IMR-90 (cell line): ENCODE data around the gene NKAIN2. TPM values are rescaled to one million over a fixed set of nuclear protein-coding genes. Genes with fewer than 3 reads are reported as not detected.

Experiments used
- ATAC-seq: fragments of 200-7000 bp; cut with Tn5 transposase; 2 replicates; pipeline ENCODE4 v1.9.1; 2020; ENCODE audit warnings: low read depth, mild to moderate bottlenecking, moderate library complexity
- BruUV-seq: library from RNA; stranded (reverse); fragments of 400-500 nt; replicated peaks from 2 replicates; lab custom pipeline; 2021; lab: Mats Ljungman, UMichigan
- CTCF ChIA-PET: fragments of 300-600 bp; formaldehyde crosslinking; extraction: SDS; loops from one replicate; lab custom pipeline; 2021; ENCODE audit warnings: antibody characterized with exemption; lab: Yijun Ruan, JAX
- POLR2A ChIA-PET: fragments of 300-600 bp; sonication (Branson Sonifier 250); formaldehyde crosslinking; loops from one replicate; lab custom pipeline; 2022; ENCODE audit warnings: antibody characterized with exemption; ENCODE audit not compliant: unreplicated experiment; lab: Charles Lee
- DNase-seq: peaks from one replicate; pipeline ENCODE4 v3.0.0; 2013
- H2AFZ ChIP-seq: replicated peaks from 2 replicates; pipeline ENCODE3; 2013; ENCODE audit warnings: low read length, mild to moderate bottlenecking; ENCODE audit not compliant: poor library complexity
- H2AK5ac ChIP-seq: 2 replicates; pipeline ENCODE4 v1.6.1; 2013; ENCODE audit warnings: low read depth, low read length, inconsistent platforms
- H2AK9ac ChIP-seq: replicated peaks from 2 replicates; pipeline ENCODE3; 2013; ENCODE audit warnings: mild to moderate bottlenecking, low read depth, low read length, moderate library complexity; ENCODE audit not compliant: poor library complexity
- H2BK120ac ChIP-seq: 2 replicates; pipeline ENCODE4 v1.6.1; 2013; ENCODE audit warnings: low read depth, low read length, inconsistent platforms
- H2BK15ac ChIP-seq: 3 replicates; pipeline ENCODE4 v1.6.1; 2013; ENCODE audit warnings: low read depth, low read length, inconsistent platforms
- H2BK20ac ChIP-seq: 2 replicates; pipeline ENCODE4 v1.6.1; 2013; ENCODE audit warnings: low read depth, mild to moderate bottlenecking, inconsistent platforms, low read length, moderate library complexity
- H2BK5ac ChIP-seq: 2 replicates; pipeline ENCODE4 v1.6.1; 2013; ENCODE audit warnings: mild to moderate bottlenecking, low read depth, low read length, inconsistent platforms; ENCODE audit not compliant: poor library complexity, severe bottlenecking
- H3K14ac ChIP-seq: replicated peaks from 2 replicates; pipeline ENCODE4 v1.6.1; 2013; ENCODE audit warnings: low read depth, low read length, inconsistent platforms
- H3K18ac ChIP-seq: 2 replicates; pipeline ENCODE4 v1.6.1; 2013; ENCODE audit warnings: low read depth, low read length, control low read depth
- H3K23ac ChIP-seq: 2 replicates; pipeline ENCODE4 v1.6.1; 2013; ENCODE audit warnings: low read depth, low read length, inconsistent platforms
- H3K27ac ChIP-seq: 2 replicates; pipeline ENCODE4 v1.5.1; 2013; ENCODE audit warnings: mild to moderate bottlenecking, control low read depth, low read length; ENCODE audit not compliant: insufficient read depth
- H3K27me3 ChIP-seq: 2 replicates; pipeline ENCODE4 v1.6.1; 2013; ENCODE audit warnings: low read length; ENCODE audit not compliant: control insufficient read depth, insufficient read depth
- H3K36me3 ChIP-seq: 2 replicates; pipeline ENCODE4 v1.6.1; 2013; ENCODE audit warnings: low read length, mixed read lengths; ENCODE audit not compliant: control insufficient read depth, insufficient read depth
- H3K4ac ChIP-seq: 2 replicates; pipeline ENCODE4 v1.6.1; 2013; ENCODE audit warnings: low read depth, low read length, inconsistent platforms
- H3K4me1 ChIP-seq: 2 replicates; pipeline ENCODE4 v1.6.1; 2013; ENCODE audit warnings: low read length, mixed read lengths; ENCODE audit not compliant: control insufficient read depth, insufficient read depth
- H3K4me2 ChIP-seq: 2 replicates; pipeline ENCODE4 v1.6.1; 2013; ENCODE audit warnings: low read depth, mild to moderate bottlenecking, control low read depth, low read length, moderate library complexity
- H3K4me3 ChIP-seq: 2 replicates; pipeline ENCODE4 v1.5.1; 2013; ENCODE audit warnings: low read depth, mild to moderate bottlenecking, control low read depth, low read length, moderate library complexity; ENCODE audit not compliant: insufficient read depth
- H3K56ac ChIP-seq: 2 replicates; pipeline ENCODE4 v1.6.1; 2013; ENCODE audit warnings: low read length, inconsistent platforms; ENCODE audit not compliant: insufficient read depth; ENCODE audit errors: extremely low read depth
- H3K79me1 ChIP-seq, 2 experiments: 2 replicates each; pipeline ENCODE4 v1.6.1; 2013; ENCODE audit warnings: low read length in 2 of 2, inconsistent platforms in 1 of 2, low read depth in 1 of 2
- H3K9ac ChIP-seq: 2 replicates; pipeline ENCODE4 v1.6.1; 2013; ENCODE audit warnings: low read depth, low read length, control low read depth
- H3K9me1 ChIP-seq: 2 replicates; pipeline ENCODE4 v1.6.1; 2013; ENCODE audit warnings: low read length, inconsistent platforms; ENCODE audit not compliant: insufficient read depth
- H3K9me3 ChIP-seq: 2 replicates; pipeline ENCODE4 v1.6.1; 2013; ENCODE audit warnings: low read length; ENCODE audit not compliant: control insufficient read depth, insufficient read depth
- H4K20me1 ChIP-seq: 2 replicates; pipeline ENCODE4 v1.6.1; 2013; ENCODE audit warnings: low read length, inconsistent platforms; ENCODE audit not compliant: insufficient read depth
- H4K5ac ChIP-seq: 2 replicates; pipeline ENCODE4 v1.6.1; 2013; ENCODE audit warnings: mild to moderate bottlenecking, low read depth, low read length, control low read depth
- H4K8ac ChIP-seq, 2 experiments: 2 replicates each; pipeline ENCODE4 v1.6.1; 2013; ENCODE audit warnings: low read depth in 2 of 2, low read length in 2 of 2, control low read depth in 1 of 2, inconsistent platforms in 1 of 2
- H4K91ac ChIP-seq: 2 replicates; pipeline ENCODE4 v1.6.1; 2013; ENCODE audit warnings: low read depth, low read length, inconsistent platforms; ENCODE audit not compliant: insufficient read depth
- BHLHE40 ChIP-seq: fragments of 150-350 bp; IDR thresholded peaks from 2 replicates; pipeline ENCODE4 v1.6.1; 2016; ENCODE audit warnings: mild to moderate bottlenecking, low read depth, low read length
- CEBPB ChIP-seq: IDR thresholded peaks from 2 replicates; pipeline ENCODE4 v1.6.1; 2012; ENCODE audit warnings: low read depth, low read length, improper control_type of control experiment
- FOS ChIP-seq: fragments of 150-350 bp; IDR thresholded peaks from 2 replicates; pipeline ENCODE4 v1.6.1; 2016; ENCODE audit warnings: low read depth, low read length
- MAFK ChIP-seq: IDR thresholded peaks from 2 replicates; pipeline ENCODE4 v1.6.1; 2012; ENCODE audit warnings: low read depth, low read length, improper control_type of control experiment
- MXI1 ChIP-seq: IDR thresholded peaks from 2 replicates; pipeline ENCODE4 v1.6.1; 2012; ENCODE audit warnings: low read depth, mild to moderate bottlenecking, low read length, moderate library complexity, borderline replicate concordance
- RCOR1 ChIP-seq: IDR thresholded peaks from 2 replicates; pipeline ENCODE4 v1.6.1; 2012; ENCODE audit warnings: mild to moderate bottlenecking, low read length, improper control_type of control experiment; ENCODE audit not compliant: insufficient replicate concordance
- RFX5 ChIP-seq: IDR thresholded peaks from 2 replicates; pipeline ENCODE4 v1.8.0; 2012; ENCODE audit warnings: low read depth, mild to moderate bottlenecking, low read length, moderate library complexity
- SMC3 ChIP-seq: fragments of 150-350 bp; IDR thresholded peaks from 2 replicates; pipeline ENCODE4 v1.6.1; 2016; ENCODE audit warnings: low read depth, mild to moderate bottlenecking, antibody characterized with exemption, low read length, moderate library complexity
- WGBS, 2 experiments: methylation state at CpG; one replicate each; pipeline versions ENCODE4 v1.1.5 to v1.1.7; 2013; ENCODE audit warnings: missing lambda C conversion rate in 2 of 2; ENCODE audit not compliant: insufficient read length in 1 of 2; ENCODE audit errors: extremely low coverage in 2 of 2; 5-methylcytosine and 5-hydroxymethylcytosine counted together
- dilution Hi-C: fragments of 300-500 bp; cut with HindIII; formaldehyde crosslinking; loops from one replicate; pipeline ENCODE4 v1.14.3; 2018; ENCODE audit warnings: low sequenced_read_pairs; ENCODE audit not compliant: unreplicated experiment
- in situ Hi-C: fragments of 300-500 bp; cut with MboI; formaldehyde crosslinking; loops from 3 replicates; pipeline ENCODE4 v1.14.3; 2019; ENCODE audit warnings: low sequenced_read_pairs, inconsistent platforms, mixed read lengths
- intact Hi-C: fragments of 100-400 bp; cut with micrococcal nuclease; formaldehyde crosslinking; loops from 2 replicates; pipeline ENCODE4 v1.10.0; 2022
- polyA plus RNA-seq, 3 experiments: library from polyadenylated mRNA; depleted of rRNA; stranded (reverse); fragments of >200 nt; gene quantifications; 2 replicates each; pipeline ENCODE4 v1.2.3, GENCODE V29; 2012; ENCODE audit warnings: low replicate concordance in 1 of 3
- total RNA-seq: library from RNA; depleted of rRNA; stranded (reverse); fragments of >200 nt; gene quantifications from 2 replicates; pipeline ENCODE4 v1.2.3, GENCODE V29; 2012

The NKAIN2 gene
- total and polyA plus RNA-seq, 2 of the 4 experiments (the other 2 are of a cell fraction) = not detected

DNA sequence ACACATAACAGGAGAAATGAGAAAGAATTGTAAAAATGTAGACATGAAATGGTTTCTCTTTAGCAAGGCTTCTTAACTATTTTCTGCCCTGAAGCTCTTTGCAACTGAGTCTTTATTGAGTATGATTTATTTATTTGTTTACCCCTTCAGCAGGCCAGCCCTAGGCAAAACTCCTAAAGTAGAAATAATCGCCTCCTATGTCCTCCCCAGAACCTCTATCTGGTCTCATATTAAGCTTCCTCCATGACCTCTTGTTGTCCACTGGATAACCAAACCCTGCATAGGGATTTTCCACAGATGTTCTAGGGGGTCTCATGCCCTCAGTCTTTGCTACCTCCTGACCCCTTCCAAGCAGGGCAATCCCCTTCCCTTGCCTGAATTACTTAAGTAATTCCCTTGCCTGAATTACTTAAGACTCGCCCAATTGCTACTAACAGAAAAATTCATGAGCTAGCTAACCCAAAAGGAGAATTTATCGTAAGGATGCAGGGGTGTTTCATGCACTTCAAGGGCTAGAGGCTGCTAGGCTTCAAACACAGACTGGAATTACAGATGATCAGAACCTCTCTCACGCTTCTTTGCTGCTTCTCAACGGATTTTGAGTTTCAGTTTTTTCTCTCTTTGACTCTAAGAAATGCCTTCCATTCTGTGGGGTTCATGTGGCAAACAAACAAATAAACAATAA is 732.6 kb downstream of the NKAIN2 start:
- H3K27me3 ChIP-seq = no peaks in the 10 kb centered on the region
- H3K9me3 ChIP-seq = no peaks in the 10 kb centered on the region
- no peak overlapping the region for H3K14ac ChIP-seq
- H3K36me3 ChIP-seq = no peaks in the 10 kb centered on the region
- no peaks in the 10 kb centered on the region for H3K4me1 ChIP-seq
- CTCF ChIA-PET = interaction anchor here (0.6 to 1.2 kb wide), 2 partner anchors 7 to 591 kb away, joined by 3 to 5 read pairs; no protein-coding TSS in a partner anchor
- TF ChIP-seq RCOR1 (no peak), FOS (no peak), RFX5 (no peak), SMC3 (no peak), MXI1 (no peak), BHLHE40 (no peak), CEBPB (no peak), MAFK (no peak)
- dilution Hi-C loops (no loop called here), intact Hi-C loops (no loop called here), in situ Hi-C loops (no loop called here)
- no peak overlapping the region for H2BK20ac ChIP-seq
- no TSS peak for BruUV-seq
- no peak overlapping the region for H2AFZ ChIP-seq
- no peaks in the 10 kb centered on the region for H3K9me1 ChIP-seq
- H3K79me1 ChIP-seq = no peaks in the 10 kb centered on the region
- no peak overlapping the region for H2BK15ac ChIP-seq
- no peak overlapping the region for H3K27ac ChIP-seq
- no peak overlapping the region for H3K4ac ChIP-seq
- POLR2A ChIA-PET = interaction anchor here (0.5 kb wide), 1 partner anchor 275 kb away, joined by 3 read pairs; no protein-coding TSS in a partner anchor
- no peak overlapping the region for H3K4me2 ChIP-seq
- no peak overlapping the region for H3K4me3 ChIP-seq
- no peaks in the 10 kb centered on the region for H4K20me1 ChIP-seq
- H2AK5ac ChIP-seq = no peak overlapping the region
- DNase-seq (no peak), ATAC-seq (no peak)
- no peak overlapping the region for H2BK5ac ChIP-seq
- WGBS, 2 experiments = no CpG with 5 or more reads among the region's 5 CpGs
- no peak overlapping the region for H4K5ac ChIP-seq
- H4K91ac ChIP-seq = no peak overlapping the region
- H3K9ac ChIP-seq = no peak overlapping the region
- no peak overlapping the region for H3K18ac ChIP-seq
- no peak overlapping the region for H2BK120ac ChIP-seq
- no peak overlapping the region for H2AK9ac ChIP-seq
- H3K56ac ChIP-seq = no peak overlapping the region
- H4K8ac ChIP-seq = no peak overlapping the region
- no peak overlapping the region for H3K23ac ChIP-seq
